Mesothelial cell of epicardium (in vitro differentiated cells): Measurements from ENCODE around the gene KAT14. TPM values are rescaled to one million over a fixed set of nuclear protein-coding genes. Genes with fewer than 3 reads are reported as not detected.
"Not testable (repeated sequence)": the region's sequence is repeated elsewhere in the genome, so short reads cannot be mapped to it uniquely, and the experiment has no call there.

ENCODE experiments used
- DNase-seq, 2 experiments: peaks; one replicate each; pipeline ENCODE4 v3.0.0; 2021; ENCODE audit warnings: low spot score in 2 of 2; ENCODE audit not compliant: unreplicated experiment in 2 of 2
- H3K27ac Mint-ChIP-seq: 2 replicates; pipeline ENCODE4 v1.8.0; 2021; ENCODE audit warnings: mixed read lengths
- H3K27me3 Mint-ChIP-seq: 2 replicates; pipeline ENCODE4 v1.8.0; 2021; ENCODE audit warnings: low read depth, mixed read lengths
- H3K36me3 Mint-ChIP-seq: 2 replicates; pipeline ENCODE4 v1.8.0; 2021; ENCODE audit warnings: mixed read lengths
- H3K4me1 Mint-ChIP-seq: 2 replicates; pipeline ENCODE4 v1.8.0; 2021; ENCODE audit warnings: mixed read lengths
- H3K4me3 Mint-ChIP-seq: 2 replicates; pipeline ENCODE4 v1.8.0; 2021; ENCODE audit warnings: mild to moderate bottlenecking, moderate library complexity, mixed read lengths
- H3K9me3 Mint-ChIP-seq: 2 replicates; pipeline ENCODE4 v1.8.0; 2021; ENCODE audit warnings: mixed read lengths
- total RNA-seq: library from RNA; stranded (reverse); gene quantifications from 3 replicates; pipeline ENCODE4 v1.2.1, GENCODE V29; 2021
- TF ChIP-seq, protein P1 (sequence below): fragments of 200-600 bp; sonication (generic); IDR thresholded peaks from one replicate; pipeline ENCODE4 v1.5.0; 2021; ENCODE audit warnings: antibody characterized with exemption; ENCODE audit not compliant: unreplicated experiment

KAT14 gene
- total RNA-seq, 1 donor from 2014 or later, result 23.9 TPM

DNA sequence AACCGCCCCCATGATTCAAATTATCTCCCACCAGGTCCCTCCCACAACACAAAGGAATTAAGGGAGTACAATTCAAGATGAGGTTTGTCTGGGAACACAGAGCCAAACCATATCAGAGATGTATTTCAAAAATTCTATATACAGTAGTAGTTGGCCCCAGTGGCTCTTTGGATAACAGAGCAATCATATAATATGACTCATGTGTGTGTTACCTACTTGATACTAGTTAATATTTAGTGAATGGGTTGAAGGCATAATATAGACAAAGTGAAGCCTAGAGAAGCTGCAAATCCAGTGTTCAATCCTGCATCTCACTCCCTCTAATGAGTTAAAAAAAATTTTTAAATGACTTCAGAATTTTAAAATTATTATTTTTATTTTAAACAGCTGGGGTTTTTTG lies 43.2 kb downstream of the KAT14 start:
- Mint-ChIP-seq H3K27me3 (no peaks in the 10 kb centered on the region), H3K4me1 (no peaks in the 10 kb centered on the region), H3K4me3 (no peak overlapping the region), H3K27ac (no peak overlapping the region), H3K36me3 (peaks cover 60% of the 10 kb centered on the region), H3K9me3 (peaks cover 12% of the 10 kb centered on the region)
- DNase-seq, result no peak
- TF ChIP-seq, protein P1, sequence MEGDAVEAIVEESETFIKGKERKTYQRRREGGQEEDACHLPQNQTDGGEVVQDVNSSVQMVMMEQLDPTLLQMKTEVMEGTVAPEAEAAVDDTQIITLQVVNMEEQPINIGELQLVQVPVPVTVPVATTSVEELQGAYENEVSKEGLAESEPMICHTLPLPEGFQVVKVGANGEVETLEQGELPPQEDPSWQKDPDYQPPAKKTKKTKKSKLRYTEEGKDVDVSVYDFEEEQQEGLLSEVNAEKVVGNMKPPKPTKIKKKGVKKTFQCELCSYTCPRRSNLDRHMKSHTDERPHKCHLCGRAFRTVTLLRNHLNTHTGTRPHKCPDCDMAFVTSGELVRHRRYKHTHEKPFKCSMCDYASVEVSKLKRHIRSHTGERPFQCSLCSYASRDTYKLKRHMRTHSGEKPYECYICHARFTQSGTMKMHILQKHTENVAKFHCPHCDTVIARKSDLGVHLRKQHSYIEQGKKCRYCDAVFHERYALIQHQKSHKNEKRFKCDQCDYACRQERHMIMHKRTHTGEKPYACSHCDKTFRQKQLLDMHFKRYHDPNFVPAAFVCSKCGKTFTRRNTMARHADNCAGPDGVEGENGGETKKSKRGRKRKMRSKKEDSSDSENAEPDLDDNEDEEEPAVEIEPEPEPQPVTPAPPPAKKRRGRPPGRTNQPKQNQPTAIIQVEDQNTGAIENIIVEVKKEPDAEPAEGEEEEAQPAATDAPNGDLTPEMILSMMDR, result no peak

GRCh38 chr20:18187020-18187419 lies 49.4 kb downstream of the KAT14 start:
- H3K27ac Mint-ChIP-seq, result peak overlapping the region; percentile 2
- no peak overlapping the region for H3K4me3 Mint-ChIP-seq
- no peak for DNase-seq
- no peaks in the 10 kb centered on the region for H3K27me3 Mint-ChIP-seq
- TF ChIP-seq, protein P1, result no peak
- H3K4me1 Mint-ChIP-seq, result no peaks in the 10 kb centered on the region
- H3K9me3 Mint-ChIP-seq, result no peaks in the 10 kb centered on the region
- H3K36me3 Mint-ChIP-seq, result peaks cover 32% of the 10 kb centered on the region

DNA sequence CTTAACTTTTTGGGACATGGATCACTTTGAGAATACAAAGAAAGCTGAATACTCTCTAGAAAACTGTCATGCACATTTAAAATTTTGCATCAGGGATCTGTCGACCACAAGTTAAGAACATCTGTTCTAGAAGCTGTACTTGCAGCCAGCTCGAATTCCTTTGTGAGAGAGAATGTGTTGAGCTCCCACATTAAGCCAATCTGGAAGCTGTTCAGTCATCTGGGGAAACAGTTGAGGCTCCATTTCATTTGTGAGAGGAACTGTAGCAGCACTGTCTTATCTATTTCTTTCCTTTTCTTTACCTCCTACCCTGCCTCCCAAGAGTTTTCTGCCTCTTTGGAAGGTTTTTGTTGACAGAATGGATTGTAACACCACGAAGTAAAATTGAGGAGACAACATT lies 50.8 kb downstream of the KAT14 start:
- H3K9me3 Mint-ChIP-seq, result no peaks in the 10 kb centered on the region
- no peak overlapping the region for H3K27ac Mint-ChIP-seq
- no peaks in the 10 kb centered on the region for H3K27me3 Mint-ChIP-seq
- no peak for DNase-seq
- TF ChIP-seq, protein P1, result no peak
- H3K4me1 Mint-ChIP-seq, result no peaks in the 10 kb centered on the region
- H3K4me3 Mint-ChIP-seq, result no peak overlapping the region
- peaks cover 22% of the 10 kb centered on the region for H3K36me3 Mint-ChIP-seq

DNA sequence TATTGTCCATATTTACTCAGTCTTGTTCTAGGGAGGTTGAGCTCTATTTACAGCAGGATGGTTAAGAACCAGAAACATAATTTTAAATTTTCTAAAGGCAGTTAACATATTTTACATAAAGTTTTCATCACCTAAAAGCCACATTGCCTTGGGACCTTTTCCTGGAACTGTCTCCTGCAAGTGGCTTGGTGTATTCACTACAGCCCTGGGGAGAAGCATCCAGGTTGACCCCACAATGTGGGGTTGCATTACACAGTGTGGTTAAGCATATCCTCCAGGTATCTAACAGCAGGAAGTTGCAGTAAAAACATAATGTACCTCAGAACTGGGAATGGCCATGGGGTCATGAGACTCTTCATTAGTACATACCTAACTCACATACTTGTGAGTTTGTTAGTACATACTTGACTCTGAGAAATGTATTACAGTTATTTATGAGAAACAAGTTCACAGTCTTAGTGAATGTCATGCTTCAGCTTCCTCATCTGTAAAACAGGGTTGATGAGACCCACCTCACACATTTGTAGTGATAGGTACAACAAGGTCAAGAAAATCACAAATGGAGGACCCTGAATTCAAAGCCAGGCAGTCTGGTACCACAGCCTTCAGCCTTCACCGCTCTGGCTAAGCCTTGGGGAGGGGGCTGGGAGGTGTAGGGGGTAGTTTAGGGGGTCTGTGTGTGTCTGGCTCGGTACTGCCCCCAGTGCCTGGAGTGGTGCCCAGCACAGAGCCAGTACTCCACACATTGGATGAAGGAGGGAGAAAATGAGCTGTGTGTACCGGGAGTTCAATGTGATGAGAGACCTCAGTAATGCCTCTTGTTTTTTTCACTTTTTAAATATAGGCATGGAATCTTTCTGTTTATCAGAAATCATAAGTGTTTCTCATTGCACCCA lies 52.9 kb downstream of the KAT14 start:
- Mint-ChIP-seq H3K4me1 (no peaks in the 10 kb centered on the region), H3K36me3 (peaks cover 20% of the 10 kb centered on the region), H3K9me3 (no peaks in the 10 kb centered on the region), H3K27ac (no peak overlapping the region), H3K27me3 (no peaks in the 10 kb centered on the region), H3K4me3 (no peak overlapping the region)
- DNase-seq, result no peak
- TF ChIP-seq, protein P1, result no peak

GRCh38 chr20:18191306-18191705 lies 53.6 kb downstream of the KAT14 start:
- peaks cover 17% of the 10 kb centered on the region for H3K36me3 Mint-ChIP-seq
- no peaks in the 10 kb centered on the region for H3K4me1 Mint-ChIP-seq
- H3K27ac Mint-ChIP-seq, result no peak overlapping the region
- no peaks in the 10 kb centered on the region for H3K27me3 Mint-ChIP-seq
- TF ChIP-seq, protein P1, result no peak
- DNase-seq, result no peak
- H3K4me3 Mint-ChIP-seq, result no peak overlapping the region
- H3K9me3 Mint-ChIP-seq, result no peaks in the 10 kb centered on the region

- H3K27ac Mint-ChIP-seq, H3K36me3 Mint-ChIP-seq, H3K27me3 Mint-ChIP-seq, H3K9me3 Mint-ChIP-seq, H3K4me3 Mint-ChIP-seq, DNase-seq, H3K4me1 Mint-ChIP-seq: not testable (repeated sequence)
Measured at GRCh38 chr20:18194461-18194860, 56.8 kb downstream of the KAT14 start.
